WTC11 (cell line): ENCODE results near the gene SLC8A2. TPM values are rescaled to one million over a fixed set of nuclear protein-coding genes. Genes with fewer than 3 reads are reported as not detected.

Experiments used
- ATAC-seq: fragments of 200-7000 bp; cut with Tn5 transposase; 2 replicates; pipeline ENCODE4 v1.10.0; 2021; ENCODE audit warnings: mild to moderate bottlenecking, moderate library complexity
- CTCF ChIA-PET: fragments of 300-600 bp; sonication (Branson Sonifier 250); formaldehyde crosslinking; loops from one replicate; lab custom pipeline; 2021; ENCODE audit warnings: antibody characterized with exemption; lab: Charles Lee
- POLR2A ChIA-PET: fragments of 350-600 bp; sonication (Branson Sonifier 250); formaldehyde crosslinking; loops from one replicate; lab custom pipeline; 2021; ENCODE audit warnings: antibody characterized with exemption; lab: Charles Lee
- DNase-seq: peaks from one replicate; pipeline ENCODE4 v3.0.0; 2021; ENCODE audit warnings: low spot score
- H3K27ac Mint-ChIP-seq: 2 replicates; pipeline ENCODE4 v1.8.0; 2021; ENCODE audit warnings: mixed read lengths
- H3K27me3 Mint-ChIP-seq: 2 replicates; pipeline ENCODE4 v1.8.0; 2021; ENCODE audit warnings: low read depth, mild to moderate bottlenecking, moderate library complexity, mixed read lengths
- H3K36me3 Mint-ChIP-seq: 2 replicates; pipeline ENCODE4 v1.8.0; 2021; ENCODE audit warnings: mixed read lengths
- H3K4me1 Mint-ChIP-seq: 2 replicates; pipeline ENCODE4 v1.8.0; 2022; ENCODE audit warnings: mixed read lengths
- H3K4me3 Mint-ChIP-seq: 2 replicates; pipeline ENCODE4 v1.8.0; 2021; ENCODE audit warnings: mild to moderate bottlenecking, moderate library complexity, mixed read lengths
- H3K9me3 Mint-ChIP-seq: 2 replicates; pipeline ENCODE4 v1.8.0; 2021; ENCODE audit warnings: mixed read lengths
- AR ChIP-seq: fragments of 250-450 bp; sonication (Bioruptor Pico); IDR thresholded peaks from 2 replicates; pipeline ENCODE4 v1.9.0; 2021; ENCODE audit warnings: mild to moderate bottlenecking
- ATF2 ChIP-seq: sonication (generic); formaldehyde crosslinking; IDR thresholded peaks from 2 replicates; pipeline ENCODE4 v1.8.1; 2022; ENCODE audit warnings: low read depth, missing genetic modification reagents, borderline replicate concordance
- ELF4 ChIP-seq: sonication (generic); formaldehyde crosslinking; IDR thresholded peaks from 2 replicates; pipeline ENCODE4 v1.8.1; 2022; ENCODE audit warnings: low read depth, mild to moderate bottlenecking, moderate library complexity, missing genetic modification reagents
- HMGXB4 ChIP-seq: sonication (generic); formaldehyde crosslinking; IDR thresholded peaks from 2 replicates; pipeline ENCODE4 v1.8.1; 2023; ENCODE audit warnings: mild to moderate bottlenecking, moderate library complexity, missing genetic modification reagents
- IRF1 ChIP-seq: sonication (generic); formaldehyde crosslinking; IDR thresholded peaks from 2 replicates; pipeline ENCODE4 v1.8.0; 2023; ENCODE audit warnings: missing genetic modification reagents
- IRF2 ChIP-seq: sonication (generic); formaldehyde crosslinking; IDR thresholded peaks from 2 replicates; pipeline ENCODE4 v1.8.0; 2022; ENCODE audit warnings: low read depth, missing genetic modification reagents, borderline replicate concordance
- MAX ChIP-seq: sonication (generic); formaldehyde crosslinking; IDR thresholded peaks from 2 replicates; pipeline ENCODE4 v1.8.0; 2022; ENCODE audit warnings: mild to moderate bottlenecking, missing genetic modification reagents
- NFE2L1 ChIP-seq: sonication (generic); formaldehyde crosslinking; IDR thresholded peaks from 2 replicates; pipeline ENCODE4 v1.8.1; 2023; ENCODE audit warnings: missing genetic modification reagents
- OVOL2 ChIP-seq: fragments of 250-450 bp; sonication (Bioruptor Pico); IDR thresholded peaks from 2 replicates; pipeline ENCODE4 v1.9.0; 2021; ENCODE audit warnings: mild to moderate bottlenecking, borderline replicate concordance
- RELA ChIP-seq: sonication (generic); formaldehyde crosslinking; IDR thresholded peaks from 2 replicates; pipeline ENCODE4 v1.8.1; 2022; ENCODE audit warnings: missing genetic modification reagents, mild to moderate bottlenecking, borderline replicate concordance
- SMAD4 ChIP-seq: sonication (generic); formaldehyde crosslinking; IDR thresholded peaks from 2 replicates; pipeline ENCODE4 v1.8.0; 2022; ENCODE audit warnings: mild to moderate bottlenecking, missing genetic modification reagents
- SP1 ChIP-seq: sonication (generic); formaldehyde crosslinking; conservative IDR thresholded peaks from 2 replicates; pipeline ENCODE4 v1.8.1; 2022; ENCODE audit warnings: missing genetic modification reagents
- ZBTB43 ChIP-seq: sonication (generic); formaldehyde crosslinking; IDR thresholded peaks from 2 replicates; pipeline ENCODE4 v1.8.1; 2023; ENCODE audit warnings: mild to moderate bottlenecking, missing genetic modification reagents
- ZMAT4 ChIP-seq: fragments of 250-450 bp; sonication (Bioruptor Pico); IDR thresholded peaks from 2 replicates; pipeline ENCODE4 v1.9.0; 2021; ENCODE audit warnings: mild to moderate bottlenecking
- ZNF263 ChIP-seq: sonication (generic); formaldehyde crosslinking; IDR thresholded peaks from 2 replicates; pipeline ENCODE4 v1.8.1; 2022; ENCODE audit warnings: low read depth, mild to moderate bottlenecking, moderate library complexity, missing genetic modification reagents
- ZNF416 ChIP-seq: fragments of 250-450 bp; sonication (Bioruptor Pico); IDR thresholded peaks from 2 replicates; pipeline ENCODE4 v1.9.0; 2021; ENCODE audit warnings: mild to moderate bottlenecking, inconsistent platforms
- ZNF532 ChIP-seq: fragments of 250-450 bp; sonication (Bioruptor Pico); IDR thresholded peaks from 2 replicates; pipeline ENCODE4 v1.9.0; 2021; ENCODE audit warnings: mild to moderate bottlenecking, borderline replicate concordance
- ZNF671 ChIP-seq: fragments of 250-450 bp; sonication (Bioruptor Pico); IDR thresholded peaks from 2 replicates; pipeline ENCODE4 v1.8.0; 2021; ENCODE audit warnings: mild to moderate bottlenecking
- total RNA-seq: library from RNA; stranded (reverse); gene quantifications from 3 replicates; pipeline ENCODE4 v1.2.3, GENCODE V29; 2021

SLC8A2 gene
- total RNA-seq, 1 experiment from 2014 or later = 6.5 TPM

- TF ChIP-seq MAX (CRISPR knock-in tag) (peak; percentile 36; the same call in 1 of the 2 replicates), IRF1 (CRISPR knock-in tag) (peak; percentile 76; the same call in 1 of the 2 replicates), RELA (CRISPR knock-in tag) (peak; percentile 34; the same call in 1 of the 2 replicates), ZNF263 (no peak), NFE2L1 (peak; percentile 85), ZBTB43 (peak; percentile 52; the same call in 1 of the 2 replicates), IRF2 (no peak), SP1 (CRISPR knock-in tag) (peak; percentile 66), ELF4 (no peak)
These were observed 27.3 kb downstream of the SLC8A2 start (continued) for GRCh38 chr19:47444388-47444821.

- no peak overlapping the region for H3K4me3 Mint-ChIP-seq
- TF ChIP-seq ZNF416 (no peak), ZMAT4 (CRISPR knock-in tag) (no peak)
- H3K27ac Mint-ChIP-seq = no peak overlapping the region
- CTCF ChIA-PET = interaction anchor here (1.6 kb wide), 1 partner anchor 72 kb away, joined by 4 read pairs; no protein-coding TSS in a partner anchor
- peaks cover 55% of the 10 kb centered on the region for H3K27me3 Mint-ChIP-seq
- H3K4me1 Mint-ChIP-seq = peaks cover 23% of the 10 kb centered on the region
- H3K9me3 Mint-ChIP-seq = no peaks in the 10 kb centered on the region
- no peak for DNase-seq
- no peaks in the 10 kb centered on the region for H3K36me3 Mint-ChIP-seq
- ATAC-seq = no peak
- POLR2A ChIA-PET = no interaction called here
These were observed 28.4 kb downstream of the SLC8A2 start for GRCh38 chr19:47443331-47443730.

- peaks cover 19% of the 10 kb centered on the region for H3K27me3 Mint-ChIP-seq
- H3K27ac Mint-ChIP-seq = peak overlapping the region; percentile 76; the same call in 1 of the 2 replicates
- H3K36me3 Mint-ChIP-seq = no peaks in the 10 kb centered on the region
- no peaks in the 10 kb centered on the region for H3K9me3 Mint-ChIP-seq
- no peak overlapping the region for H3K4me3 Mint-ChIP-seq
- peaks cover 8% of the 10 kb centered on the region for H3K4me1 Mint-ChIP-seq
- ATAC-seq (peak; percentile 41; the same call in 1 of the 2 replicates), DNase-seq (peak; percentile 74)
- no peak for TF ChIP-seq SMAD4 (CRISPR knock-in tag)
- no peak for TF ChIP-seq ZNF532 (CRISPR knock-in tag)
- TF ChIP-seq HMGXB4 = no peak
- TF ChIP-seq AR (CRISPR knock-in tag) = no peak
- no peak for TF ChIP-seq ZNF671 (CRISPR knock-in tag)
- TF ChIP-seq SP1 (CRISPR knock-in tag) = peak; percentile 84
- no peak for TF ChIP-seq ATF2 (CRISPR knock-in tag)
- no peak for TF ChIP-seq OVOL2 (CRISPR knock-in tag)
- ChIA-PET CTCF (interaction anchor here (0.5 to 3.8 kb wide), 15 partner anchors 8 to 274 kb away, joined by 3 to 94 read pairs (median 7); partner anchors contain the start of genes DHX34, EHD2, KPTN and NAPA), POLR2A (interaction anchor here (0.6 to 1.4 kb wide), 2 partner anchors 8 to 268 kb away, joined by 3 to 5 read pairs; no protein-coding TSS in a partner anchor)
These were observed 32.9 kb downstream of the SLC8A2 start for GRCh38 chr19:47438793-47439220.
